HepG2 (cell line): ENCODE data around the gene ZFAND3. TPM values are rescaled to one million over a fixed set of nuclear protein-coding genes. Genes with fewer than 3 reads are reported as not detected.

Experiments used
- HDAC2 ChIP-seq: sonication (generic); formaldehyde crosslinking; IDR thresholded peaks from 2 replicates; pipeline ENCODE4 v1.4.0; 2020; ENCODE audit warnings: missing genetic modification reagents
- NFATC3 ChIP-seq: sonication (generic); formaldehyde crosslinking; IDR thresholded peaks from 2 replicates; pipeline ENCODE4 v1.5.1; 2020; ENCODE audit warnings: mild to moderate bottlenecking, missing genetic modification reagents
- ZBTB40 ChIP-seq, 2 experiments: fragments of 450-650 bp in 1 of 2; sonication (generic) in 1 of 2; formaldehyde crosslinking in 1 of 2; IDR thresholded peaks; 2 replicates each; pipeline versions ENCODE4 v1.6.1 to v1.8.0; 2016 to 2022; ENCODE audit warnings: antibody characterized with exemption in 1 of 2, mild to moderate bottlenecking in 1 of 2, missing genetic modification reagents in 1 of 2
- polyA plus RNA-seq, 8 experiments: library from polyadenylated mRNA; depleted of rRNA in 3 of 8; stranded (reverse) in 7 of 8; unstranded in 1 of 8; fragments of >200 nt; fragmentation: Illumina TruSeq in 4 of 8; extraction: Trizol in 4 of 8; gene quantifications; 2 replicates each; pipeline versions ENCODE4 v1.2.1 to v1.2.3, GENCODE V29; 2011 to 2016; ENCODE audit warnings: low read depth in 4 of 8, missing spikeins in 1 of 8, mixed read lengths in 1 of 8; ENCODE audit not compliant: insufficient read depth in 1 of 8
- total RNA-seq, 5 experiments: library from RNA; depleted of rRNA; stranded (reverse); fragments of >200 nt; fragmentation: Illumina TruSeq; extraction: Trizol; gene quantifications; 2 replicates each; pipeline ENCODE4 v1.2.3, GENCODE V29; 2016; ENCODE audit warnings: low read depth in 1 of 5

ZFAND3 gene
- total and polyA plus RNA-seq, 2 of the 13 experiments (the other 11 are each of a cell fraction or from before 2014, with no cell fraction given): 16.4 to 17.1 TPM

GRCh38 chr6:38169221-38169976 lies 349.9 kb downstream of the ZFAND3 start (continued):
- TF ChIP-seq ZBTB40 (IDR thresholded peaks at IDR 0.05) (no peak), ZBTB40 (CRISPR knock-in tag; IDR thresholded peaks at IDR 0.05) (no peak), NFATC3 (CRISPR knock-in tag) (no peak), HDAC2 (CRISPR knock-in tag) (no peak)
